Stomach (tissue), 4 donors: ENCODE results near the gene TMEM120A.

Experiments used
- CTCF ChIP-seq, 7 experiments: fragments of 450-650 bp in 4 of 7; fragments of 200-600 bp in 3 of 7; sonication (generic) in 3 of 7; IDR thresholded peaks; one replicate each; pipeline ENCODE4 v1.5.1; 2016 to 2019; ENCODE audit warnings: antibody characterized with exemption in 7 of 7, control low read depth in 2 of 7, mild to moderate bottlenecking in 1 of 7
- EP300 ChIP-seq: sonication (generic); formaldehyde crosslinking; IDR thresholded peaks from one replicate; pipeline ENCODE4 v1.6.1; 2017; ENCODE audit warnings: antibody characterized with exemption
- POLR2A ChIP-seq, 4 donors: fragments of 450-650 bp; IDR thresholded peaks; one replicate each; pipeline ENCODE4 v1.6.1; 2016; ENCODE audit warnings: antibody characterized with exemption in 4 of 4, control low read depth in 2 of 4, mild to moderate bottlenecking in 1 of 4, moderate library complexity in 1 of 4
- POLR2AphosphoS5 ChIP-seq, 3 donors: sonication (generic); formaldehyde crosslinking; IDR thresholded peaks; one replicate each; pipeline ENCODE4 v1.6.1; 2016; ENCODE audit warnings: antibody characterized with exemption in 3 of 3

- TF ChIP-seq POLR2A (IDR thresholded peaks at IDR 0.05), result no peak
- TF ChIP-seq CTCF (IDR thresholded peaks at IDR 0.05), result no peak
- TF ChIP-seq EP300, result no peak
- TF ChIP-seq POLR2AphosphoS5 (IDR thresholded peaks at IDR 0.05), result no peak
These were observed 1.6 kb upstream of the TMEM120A start for GRCh38 chr7:75995996-75996395.
